22Rv1 (cell line): ENCODE results near the gene BTD.

Experiments
- H3K27ac ChIP-seq: fragments of 450-650 bp; 2 replicates; pipeline ENCODE4 v1.5.1; 2017
- CTCF ChIP-seq: fragments of 450-650 bp; IDR thresholded peaks from 2 replicates; pipeline ENCODE4 v1.5.1; 2017; ENCODE audit warnings: mild to moderate bottlenecking
- ZFX ChIP-seq: fragments of 450-650 bp; IDR thresholded peaks from 2 replicates; pipeline ENCODE4 v1.6.1; 2017; ENCODE audit warnings: antibody characterized with exemption, borderline replicate concordance

Gene BTD

DNA sequence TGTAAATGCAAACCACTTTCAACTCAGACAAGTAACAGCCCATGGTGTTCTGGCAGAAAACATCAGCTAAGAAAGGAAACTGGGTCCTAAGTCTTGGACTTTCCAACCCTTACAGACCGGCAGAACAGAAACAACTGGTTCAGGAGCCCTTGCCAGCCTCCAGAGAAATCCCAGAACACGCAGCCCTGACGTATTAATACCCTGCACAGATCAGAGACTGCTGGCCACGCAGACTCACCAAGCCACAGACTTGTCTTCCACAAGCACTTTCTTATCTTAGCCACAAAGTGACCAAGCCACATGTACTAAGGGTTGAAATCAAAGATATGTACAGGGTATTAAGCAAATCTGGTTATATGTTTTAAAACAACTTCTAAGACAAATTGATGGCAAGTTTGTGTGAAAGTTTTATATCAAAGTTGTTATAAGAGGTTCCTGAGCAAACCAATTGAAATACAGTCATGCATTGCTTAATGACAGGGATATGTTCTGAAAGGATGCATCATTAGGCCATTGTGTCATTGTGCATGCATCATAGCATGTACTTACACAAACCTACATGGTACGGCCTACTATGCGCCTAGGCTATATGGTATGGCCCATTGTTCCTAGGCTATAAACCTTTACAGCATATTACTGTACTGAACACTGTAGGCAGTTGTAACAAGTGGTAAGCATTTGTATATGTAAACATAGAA is 36.8 kb downstream of the BTD start:
- TF ChIP-seq ZFX: no peak
- TF ChIP-seq CTCF: no peak
- no peak overlapping the region for H3K27ac ChIP-seq

- no peak overlapping the region for H3K27ac ChIP-seq
- TF ChIP-seq CTCF (no peak), ZFX (no peak)
Observed at GRCh38 chr3:15638891-15639262, 37.3 kb downstream of the BTD start.

DNA sequence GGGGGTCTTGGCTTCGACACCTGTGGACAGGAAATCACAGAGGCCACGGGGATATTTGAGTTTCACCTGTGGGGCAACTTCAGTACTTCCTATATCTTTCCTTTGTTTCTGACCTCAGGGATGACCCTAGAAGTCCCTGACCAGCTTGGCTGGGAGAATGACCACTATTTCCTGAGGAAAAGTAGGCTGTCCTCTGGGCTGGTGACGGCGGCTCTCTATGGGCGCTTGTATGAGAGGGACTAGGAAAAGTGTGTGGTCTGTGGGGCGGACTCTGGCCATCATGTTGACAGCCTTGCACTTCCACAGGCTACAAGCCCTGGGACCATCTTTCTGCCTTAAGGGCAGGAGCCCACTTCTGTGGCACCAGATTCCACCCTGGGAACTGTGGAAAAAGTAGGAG is 43.7 kb downstream of the BTD start:
- H3K27ac ChIP-seq: no peak overlapping the region
- no peak for TF ChIP-seq CTCF
- TF ChIP-seq ZFX: no peak

GRCh38 chr3:15645740-15646501 is 44.4 kb downstream of the BTD start:
- TF ChIP-seq CTCF: no peak
- no peak for TF ChIP-seq ZFX
- H3K27ac ChIP-seq: no peak overlapping the region

GRCh38 chr3:15646851-15647511 is 45.4 kb downstream of the BTD start:
- no peak for TF ChIP-seq CTCF
- no peak for TF ChIP-seq ZFX
- H3K27ac ChIP-seq: no peak overlapping the region

GRCh38 chr3:15647611-15648167 is 46.1 kb downstream of the BTD start:
- H3K27ac ChIP-seq: no peak overlapping the region
- TF ChIP-seq CTCF (no peak), ZFX (no peak)

DNA sequence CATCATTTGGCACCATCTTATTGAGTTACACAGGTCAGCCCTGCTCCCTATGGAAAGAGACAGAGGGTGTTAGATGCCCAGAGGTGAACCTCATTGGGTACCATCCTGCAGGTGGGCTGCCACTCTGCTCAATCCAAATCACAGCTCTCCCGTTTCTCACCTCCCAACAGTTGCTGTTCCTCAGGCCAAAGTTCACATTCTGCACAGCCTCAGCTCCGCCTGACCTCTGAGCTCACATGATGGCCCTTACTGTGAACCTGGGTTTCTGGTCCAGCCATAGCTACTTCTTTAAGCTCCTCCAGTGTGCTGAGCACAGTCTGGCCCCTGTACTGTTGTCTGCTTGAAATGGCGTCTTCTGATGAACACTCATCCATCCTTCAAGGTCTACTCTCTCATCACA is 47.8 kb downstream of the BTD start:
- no peak overlapping the region for H3K27ac ChIP-seq
- TF ChIP-seq CTCF (no peak), ZFX (no peak)
